GM12878 (cell line): Measurements from ENCODE around the gene DTD2. TPM values are rescaled to one million over a fixed set of nuclear protein-coding genes. Genes with fewer than 3 reads are reported as not detected.

Experiments
- ATAC-seq: fragments of 200-7000 bp; cut with Tn5 transposase; 3 replicates; pipeline ENCODE4 v1.9.1; 2020; ENCODE audit warnings: mild to moderate bottlenecking, moderate library complexity
- BruUV-seq: library from RNA; stranded (reverse); fragments of 400-500 nt; replicated peaks from 2 replicates; lab custom pipeline; 2021; lab: Mats Ljungman, UMichigan
- CTCF ChIA-PET: fragments of 300-600 bp; sonication (Branson Sonifier 250); formaldehyde crosslinking; extraction: SDS; loops from one replicate; lab custom pipeline; 2021; ENCODE audit warnings: inconsistent platforms; lab: Yijun Ruan, JAX
- POLR2A ChIA-PET: fragments of 350-600 bp; formaldehyde crosslinking; extraction: SDS; loops from one replicate; lab custom pipeline; 2021; ENCODE audit warnings: inconsistent platforms; lab: Charles Lee
- RAD21 ChIA-PET: fragments of 300-600 bp; sonication (Branson Sonifier 250); formaldehyde crosslinking; loops from one replicate; lab custom pipeline; 2023; ENCODE audit warnings: antibody characterized with exemption; ENCODE audit not compliant: unreplicated experiment; lab: Charles Lee
- SMC1A ChIA-PET: fragments of 300-600 bp; sonication (Branson Sonifier 250); formaldehyde crosslinking; loops from one replicate; lab custom pipeline; 2023; ENCODE audit not compliant: unreplicated experiment, uncharacterized antibody; lab: Charles Lee
- DNase-seq: peaks from one replicate; pipeline ENCODE4 v3.0.0-alpha.2; 2011; ENCODE audit warnings: low read depth, low spot score
- FAIRE-seq: peaks from 3 replicates; lab custom pipeline; 2011; peaks lifted over from hg19 to GRCh38; lab: Jason Lieb, UNC
- H2AFZ ChIP-seq: 2 replicates; pipeline ENCODE4 v1.6.0; 2011; ENCODE audit warnings: low read depth, low read length, control low read depth; ENCODE audit not compliant: control insufficient read depth
- H3K27ac ChIP-seq: 2 replicates; pipeline ENCODE4 v1.5.1; 2011; ENCODE audit warnings: control low read depth; ENCODE audit not compliant: control insufficient read depth, insufficient read depth
- H3K27me3 ChIP-seq, 2 experiments: replicated peaks in 1 of 2; 2 replicates each; pipeline versions ENCODE4 v1.6.0 to v1.6.1; 2011; ENCODE audit warnings: low read length in 1 of 2; ENCODE audit not compliant: control insufficient read depth in 2 of 2, insufficient read depth in 2 of 2
- H3K36me3 ChIP-seq, 2 experiments: 2 replicates each; pipeline ENCODE4 v1.5.1; 2011; ENCODE audit warnings: low read length in 1 of 2; ENCODE audit not compliant: control insufficient read depth in 2 of 2, insufficient read depth in 2 of 2
- H3K4me1 ChIP-seq: 2 replicates; pipeline ENCODE4 v1.6.1; 2011; ENCODE audit warnings: mild to moderate bottlenecking, low read length, moderate library complexity, mixed read lengths; ENCODE audit not compliant: control insufficient read depth, insufficient read depth
- H3K4me2 ChIP-seq: 2 replicates; pipeline ENCODE4 v1.6.0; 2011; ENCODE audit warnings: control low read depth; ENCODE audit not compliant: control insufficient read depth, insufficient read depth
- H3K4me3 ChIP-seq: fragments of 200-600 bp; sonication (generic); 2 replicates; pipeline ENCODE4 v1.5.1; 2016
- H3K79me2 ChIP-seq: 2 replicates; pipeline ENCODE4 v1.6.0; 2011; ENCODE audit warnings: low read length; ENCODE audit not compliant: control insufficient read depth, insufficient read depth
- H3K9ac ChIP-seq: 2 replicates; pipeline ENCODE4 v1.8.0; 2011; ENCODE audit warnings: low read length, control low read depth, mixed read lengths; ENCODE audit not compliant: control insufficient read depth, insufficient read depth
- H3K9me3 ChIP-seq: replicated peaks from 3 replicates; pipeline ENCODE4 v1.5.1; 2011; ENCODE audit warnings: mild to moderate bottlenecking, low read length; ENCODE audit not compliant: control insufficient read depth, insufficient read depth
- H4K20me1 ChIP-seq: 2 replicates; pipeline ENCODE4 v1.6.0; 2011; ENCODE audit not compliant: control insufficient read depth, insufficient read depth
- HDAC2 ChIP-seq: fragments of 200-600 bp; sonication (generic); IDR thresholded peaks from 2 replicates; pipeline ENCODE4 v1.6.1; 2017
- RFX5 ChIP-seq: IDR thresholded peaks from 2 replicates; pipeline ENCODE4 v1.6.1; 2011; ENCODE audit warnings: low read depth, low read length, improper control_type of control experiment
- SUZ12 ChIP-seq: fragments of 200-600 bp; sonication (generic); IDR thresholded peaks from one replicate; pipeline ENCODE4 v1.6.1; 2018; ENCODE audit warnings: antibody characterized with exemption, mild to moderate bottlenecking; ENCODE audit not compliant: unreplicated experiment
- WGBS: methylation state at CpG from one replicate; pipeline ENCODE4 v1.1.6; 2016; ENCODE audit warnings: low lambda C conversion rate; ENCODE audit not compliant: insufficient replicate concordance, insufficient coverage; ENCODE audit errors: missing lambda C conversion rate; 5-methylcytosine and 5-hydroxymethylcytosine counted together
- in situ Hi-C: fragments of 300-500 bp; cut with MboI; formaldehyde crosslinking; loops from 9 replicates; pipeline ENCODE4 v1.14.3; 2018; ENCODE audit warnings: mixed read lengths
- intact Hi-C: fragments of 100-400 bp; cut with micrococcal nuclease; formaldehyde crosslinking; loops from one replicate; pipeline ENCODE4 v1.14.2; 2022; ENCODE audit not compliant: unreplicated experiment
- polyA plus RNA-seq, 11 experiments: library from polyadenylated mRNA; depleted of rRNA in 4 of 11; unstranded in 6 of 11; stranded (reverse) in 5 of 11; fragments of >200 nt; fragmentation: Nextera tagmentation in 4 of 11; fragmentation: Illumina TruSeq in 1 of 11; extraction: Ambion mirVana in 4 of 11; extraction: Trizol in 1 of 11; gene quantifications; 1 replicate in 1 of 11; 2 replicates in 10 of 11; pipeline versions ENCODE4 v1.2.1 to v1.2.3, GENCODE V29; 2011 to 2016; ENCODE audit warnings: inconsistent platforms in 2 of 11, missing spikeins in 2 of 11, low read depth in 1 of 11
- total RNA-seq, 4 experiments: library from RNA; depleted of rRNA in 3 of 4; stranded (reverse); fragments of >200 nt in 3 of 4; fragmentation: Illumina TruSeq in 1 of 4; extraction: Trizol in 1 of 4; gene quantifications; 2 replicates each; pipeline versions ENCODE4 v1.2.1 to v1.2.3, GENCODE V29; 2013 to 2021
- TF ChIP-seq, protein P1 (sequence below): fragments of 450-650 bp; IDR thresholded peaks from 2 replicates; pipeline ENCODE4 v1.6.1; 2016; ENCODE audit warnings: mild to moderate bottlenecking

The DTD2 gene
- total and polyA plus RNA-seq, 10 of the 15 experiments (the other 5 are each of a cell fraction or from before 2014, with no cell fraction given): 4.5 to 32.8 (median 15.9) TPM

- TF ChIP-seq SUZ12: no peak
- TF ChIP-seq, all 136 proteins: peak for 0
Measured at GRCh38 chr14:31402764-31403439, 54.4 kb downstream of the DTD2 start (continued).

DNA sequence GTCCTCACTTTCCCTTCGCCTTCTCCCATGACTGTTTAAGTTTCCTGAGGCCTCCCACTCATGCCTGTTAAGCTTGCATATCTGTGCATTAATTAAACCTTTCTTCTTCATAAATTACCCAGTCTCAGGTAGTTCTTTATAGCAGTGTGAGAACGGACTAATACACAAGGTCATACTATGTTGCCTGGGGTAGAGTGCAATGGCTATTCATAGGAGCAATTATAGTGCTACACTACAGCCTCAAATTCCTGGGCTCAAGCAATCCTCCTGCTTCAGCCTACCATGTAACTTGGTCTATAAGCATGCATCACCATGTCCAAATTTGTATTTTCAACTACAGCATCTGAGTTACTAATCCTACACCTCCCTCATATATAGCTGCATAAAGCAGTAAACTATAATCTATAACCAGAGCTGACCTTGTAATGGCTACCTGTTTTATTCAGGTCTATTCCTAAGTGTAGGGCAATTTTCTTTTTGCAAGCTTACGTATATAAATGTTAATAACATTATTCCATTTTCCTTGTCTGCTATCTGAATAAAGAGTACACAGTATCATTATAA is 55.9 kb downstream of the DTD2 start:
- TF ChIP-seq HDAC2: no peak
- TF ChIP-seq, protein P1, sequence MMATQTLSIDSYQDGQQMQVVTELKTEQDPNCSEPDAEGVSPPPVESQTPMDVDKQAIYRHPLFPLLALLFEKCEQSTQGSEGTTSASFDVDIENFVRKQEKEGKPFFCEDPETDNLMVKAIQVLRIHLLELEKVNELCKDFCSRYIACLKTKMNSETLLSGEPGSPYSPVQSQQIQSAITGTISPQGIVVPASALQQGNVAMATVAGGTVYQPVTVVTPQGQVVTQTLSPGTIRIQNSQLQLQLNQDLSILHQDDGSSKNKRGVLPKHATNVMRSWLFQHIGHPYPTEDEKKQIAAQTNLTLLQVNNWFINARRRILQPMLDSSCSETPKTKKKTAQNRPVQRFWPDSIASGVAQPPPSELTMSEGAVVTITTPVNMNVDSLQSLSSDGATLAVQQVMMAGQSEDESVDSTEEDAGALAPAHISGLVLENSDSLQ: no peak
- no peak for TF ChIP-seq RFX5
- TF ChIP-seq, all 136 proteins: peak for 0
- CTCF ChIA-PET: interaction anchor here (1.6 kb wide), 1 partner anchor 11 kb away, joined by 3 read pairs; no protein-coding TSS in a partner anchor
- no peak overlapping the region for H3K27ac ChIP-seq
- H3K4me3 ChIP-seq: no peak overlapping the region
- in situ Hi-C loops: no loop called here
- SMC1A ChIA-PET: interaction anchor here (1.1 to 1.9 kb wide), 3 partner anchors 8 to 19 kb away, joined by 3 to 11 read pairs (median 3); partner anchors contain the start of gene HEATR5A
- no peak for ATAC-seq
- intact Hi-C loops: no loop called here
- H3K4me1 ChIP-seq: peaks cover 3% of the 10 kb centered on the region
- H3K9me3 ChIP-seq: no peaks in the 10 kb centered on the region
- no peak overlapping the region for H3K9ac ChIP-seq
- POLR2A ChIA-PET: interaction anchor here (1.4 kb wide), 1 partner anchor 13 kb away, joined by 4 read pairs; no protein-coding TSS in a partner anchor
- FAIRE-seq: no peak
- BruUV-seq: no TSS peak
- 95% methylated on average over 3 of the region's 3 CpGs for WGBS
- DNase-seq: no peak
- H3K27me3 ChIP-seq: no peaks in the 10 kb centered on the region
- H2AFZ ChIP-seq: no peak overlapping the region
- no peaks in the 10 kb centered on the region for H3K79me2 ChIP-seq
- peaks cover 0 to 4% of the 10 kb centered on the region in 2 experiments; a peak in 2 of 4 replicates for H3K36me3 ChIP-seq
- H4K20me1 ChIP-seq: no peaks in the 10 kb centered on the region
- RAD21 ChIA-PET: no interaction called here
- no peak overlapping the region for H3K4me2 ChIP-seq
